NCI-H2227 treated with DMSO at 0.1 percent for 48 hours (cell line): ENCODE measurements around the gene LTBP2.

Experiments used
- DNase-seq: peaks from one replicate; lab custom pipeline; 2025; lab: John Stamatoyannopoulos, UW

Gene LTBP2

DNA sequence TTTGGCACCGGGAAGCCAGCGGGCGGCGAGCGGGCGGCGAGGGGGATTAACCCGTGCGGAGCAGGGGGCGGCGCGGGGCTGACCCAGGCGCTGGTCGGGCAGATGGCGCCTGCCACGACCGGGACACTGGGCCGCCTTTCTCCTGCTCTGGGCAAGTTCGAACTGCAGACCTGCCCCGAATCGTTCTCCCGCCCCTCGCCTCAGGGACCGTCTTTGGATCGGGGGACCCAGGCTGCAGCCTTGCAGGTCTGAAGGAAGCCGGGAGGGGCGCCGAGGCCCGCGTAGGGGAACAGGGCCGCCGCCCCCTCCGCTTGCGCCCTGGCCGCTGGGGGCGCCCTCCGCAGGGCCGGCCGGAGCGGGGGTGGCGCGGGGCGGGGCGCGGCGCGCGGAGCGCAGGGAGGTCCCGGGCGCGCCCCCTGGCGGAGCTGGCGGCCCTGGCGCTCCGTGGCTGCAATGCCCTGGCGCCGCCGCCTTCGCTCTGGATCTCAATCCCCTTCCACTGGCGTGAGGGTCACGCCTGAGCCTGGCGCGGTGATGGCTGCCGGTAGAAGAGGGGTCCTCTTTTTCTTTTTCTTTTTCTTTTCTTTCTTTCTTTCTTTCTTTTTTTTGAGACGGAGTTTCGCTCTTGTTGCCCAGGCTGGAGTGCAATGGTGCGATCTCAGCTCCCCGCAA is 449 bp upstream of the LTBP2 start:
- DNase-seq: peak; percentile 54

- DNase-seq: no peak
These were observed 979 bp downstream of the LTBP2 start for GRCh38 chr14:74610866-74611649.

DNA sequence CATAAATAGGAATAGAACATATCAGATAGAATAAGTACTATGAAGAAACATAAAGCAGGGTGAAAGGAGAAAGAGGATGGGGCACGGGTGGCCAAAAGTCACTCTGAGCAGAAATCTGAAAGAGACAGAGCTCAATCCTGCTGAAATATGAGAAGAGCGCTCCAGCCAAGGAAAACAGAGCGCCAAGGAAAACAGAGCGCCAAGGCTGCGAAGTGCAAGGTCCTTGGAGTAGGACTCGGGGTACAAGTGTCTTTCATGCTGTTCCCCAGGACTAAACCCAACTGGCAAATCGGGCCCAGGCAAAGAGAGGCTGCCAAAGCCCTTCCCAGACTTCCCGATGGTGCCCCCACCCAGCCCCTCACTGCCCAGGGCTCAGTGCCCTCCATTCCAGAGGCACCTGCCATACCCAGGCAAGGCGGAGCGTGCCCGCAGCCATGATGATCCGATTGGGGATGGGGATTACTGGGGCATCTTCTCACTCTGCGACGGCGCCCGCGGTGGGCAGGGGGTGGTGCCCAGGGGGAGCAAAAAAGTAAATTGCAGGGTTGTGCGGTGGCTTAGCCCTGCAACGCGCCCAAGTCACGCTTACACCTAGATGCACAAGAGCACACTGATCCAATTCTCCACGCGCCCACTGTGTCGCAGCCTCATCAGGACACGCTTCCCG is 1.7 kb downstream of the LTBP2 start:
- no peak for DNase-seq

- no peak for DNase-seq
These were observed 2.3 kb downstream of the LTBP2 start for GRCh38 chr14:74609721-74610120.

DNA sequence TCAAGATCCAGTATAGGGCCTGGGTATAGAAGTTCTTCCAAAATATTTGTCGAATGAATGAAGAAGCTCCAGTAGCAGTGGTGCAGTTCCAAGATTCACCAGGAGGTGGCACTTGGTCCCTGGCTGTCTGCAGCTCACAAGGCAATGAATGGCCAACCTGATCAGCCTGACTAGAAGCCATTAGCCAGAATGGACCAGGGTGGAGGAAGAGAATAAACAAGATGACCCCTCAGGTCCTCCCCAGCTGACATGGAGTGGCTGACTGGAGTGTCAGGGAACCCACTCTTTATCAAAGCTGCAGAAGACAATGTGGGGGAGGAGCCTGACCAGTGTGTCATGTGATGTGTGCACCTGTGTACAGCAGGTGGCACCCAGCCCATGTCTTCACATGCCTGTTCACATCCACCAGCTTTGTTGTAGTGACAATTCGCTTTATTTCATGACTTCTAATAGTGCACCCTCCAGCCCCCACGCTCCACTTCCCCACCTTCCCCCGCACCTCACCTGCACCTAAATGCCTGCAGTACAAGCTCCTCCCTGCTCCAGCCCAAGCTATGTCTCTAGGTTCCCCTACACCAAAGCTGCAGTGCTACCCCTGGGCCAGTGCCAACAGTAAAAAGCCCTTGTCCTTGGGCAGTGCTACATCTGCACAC is 3.0 kb downstream of the LTBP2 start:
- DNase-seq: peak; percentile 52

GRCh38 chr14:74606727-74607126 is 5.3 kb downstream of the LTBP2 start:
- no peak for DNase-seq

- DNase-seq: no peak
These were observed 6.4 kb downstream of the LTBP2 start for GRCh38 chr14:74605531-74606223.

GRCh38 chr14:74604911-74605310 is 7.1 kb downstream of the LTBP2 start:
- no peak for DNase-seq

GRCh38 chr14:74604157-74604556 is 7.9 kb downstream of the LTBP2 start:
- DNase-seq: no peak

DNA sequence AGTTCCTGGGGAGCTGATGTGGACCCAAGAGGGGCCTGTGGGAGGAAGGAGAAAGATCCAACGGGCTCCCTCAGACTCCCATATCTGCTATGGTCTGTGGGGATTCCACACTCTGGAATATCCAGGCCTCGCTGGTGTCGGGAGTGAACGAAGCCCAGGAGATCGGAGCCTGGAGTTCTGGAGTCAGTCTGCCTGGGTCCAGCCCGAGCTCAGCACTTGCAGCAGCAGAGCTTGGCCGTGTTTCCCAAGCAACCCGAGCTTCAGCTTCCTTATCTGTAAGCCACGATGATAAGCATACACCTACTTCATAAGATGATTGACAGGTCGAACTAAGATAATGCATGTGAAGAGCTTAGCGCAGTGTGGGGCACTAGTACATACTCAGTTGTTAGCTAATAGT is 10.1 kb downstream of the LTBP2 start:
- DNase-seq: no peak

- DNase-seq: no peak
These were observed 12.1 kb downstream of the LTBP2 start for GRCh38 chr14:74599946-74600345.

DNA sequence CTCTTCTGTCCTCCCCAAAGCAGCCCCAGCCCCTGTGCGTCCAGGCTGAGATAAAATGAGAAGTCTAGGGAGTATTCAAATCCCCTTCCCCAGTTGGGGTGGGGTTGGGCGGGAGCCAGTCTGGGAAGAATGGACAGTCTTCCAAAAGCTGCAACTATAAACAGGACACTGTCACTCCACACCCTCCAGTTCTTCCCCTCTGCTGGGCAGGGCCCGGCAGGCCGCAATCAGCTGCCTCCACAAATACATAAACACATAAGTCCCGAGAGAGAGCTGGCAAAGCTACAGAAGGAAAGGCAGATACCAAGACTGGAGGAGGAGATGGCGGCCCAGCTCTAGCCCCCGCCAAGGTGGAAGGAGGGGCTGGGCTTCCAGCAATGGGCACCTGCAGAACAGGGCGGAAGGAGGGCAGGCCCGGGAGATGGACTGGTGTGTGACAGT is 12.7 kb downstream of the LTBP2 start:
- no peak for DNase-seq

GRCh38 chr14:74596741-74597450 is 15.1 kb downstream of the LTBP2 start:
- DNase-seq: no peak

- no peak for DNase-seq
These were observed 16.9 kb downstream of the LTBP2 start for GRCh38 chr14:74595006-74595735.

- no peak for DNase-seq
These were observed 17.4 kb downstream of the LTBP2 start for GRCh38 chr14:74594606-74595005.

DNA sequence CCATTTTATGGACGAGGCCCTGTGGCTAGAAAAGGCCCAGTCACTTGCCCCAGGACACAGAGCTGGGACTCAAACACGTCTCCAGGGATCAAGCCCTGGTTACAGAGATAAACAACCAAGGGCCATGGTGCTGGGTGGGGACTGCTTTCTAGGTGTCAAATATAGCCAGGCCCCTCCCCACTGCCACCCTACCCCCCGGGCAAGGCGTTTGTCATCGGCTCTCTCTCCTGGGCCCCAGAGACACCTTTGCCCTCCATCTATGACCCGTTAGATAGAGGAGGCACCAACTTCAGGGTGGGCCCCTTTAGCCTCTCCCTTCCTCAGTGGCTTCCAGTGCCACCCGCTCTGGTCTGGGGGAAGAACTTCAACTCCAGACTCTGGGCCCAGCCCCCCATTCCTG is 18.0 kb downstream of the LTBP2 start:
- no peak for DNase-seq

DNA sequence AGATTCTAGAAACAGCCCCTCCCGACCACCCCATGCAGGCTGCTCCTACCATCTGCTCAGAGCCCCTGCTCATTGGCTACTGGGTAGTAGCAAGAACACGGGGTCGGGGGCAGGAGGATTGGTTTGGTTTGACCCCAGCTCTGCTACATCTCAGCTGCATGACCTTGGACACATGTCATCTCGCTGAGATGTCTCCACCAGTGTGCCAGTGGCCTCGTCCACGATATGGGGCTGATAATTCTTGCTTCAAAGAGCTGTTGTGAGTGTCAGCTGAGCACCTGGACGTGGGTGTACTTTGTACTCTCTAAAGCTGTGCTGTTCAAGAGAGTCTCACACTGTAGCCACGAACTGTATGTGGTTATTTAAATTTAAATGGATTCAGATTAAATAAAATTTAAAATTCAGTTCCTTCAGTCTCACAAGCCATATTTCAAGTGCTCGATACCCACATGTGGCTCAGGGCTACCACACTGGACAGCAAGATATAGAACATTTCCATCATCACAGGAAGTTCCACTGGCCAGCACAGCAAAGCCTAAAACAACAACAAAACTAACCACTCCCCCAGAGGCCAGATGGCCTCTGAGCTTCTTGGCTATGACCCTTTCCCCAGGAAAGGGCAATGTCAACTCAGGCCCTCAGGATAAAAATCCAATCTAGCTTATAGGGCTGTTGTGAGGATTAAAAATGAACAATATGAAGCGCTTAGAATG is 18.6 kb downstream of the LTBP2 start:
- no peak for DNase-seq

DNA sequence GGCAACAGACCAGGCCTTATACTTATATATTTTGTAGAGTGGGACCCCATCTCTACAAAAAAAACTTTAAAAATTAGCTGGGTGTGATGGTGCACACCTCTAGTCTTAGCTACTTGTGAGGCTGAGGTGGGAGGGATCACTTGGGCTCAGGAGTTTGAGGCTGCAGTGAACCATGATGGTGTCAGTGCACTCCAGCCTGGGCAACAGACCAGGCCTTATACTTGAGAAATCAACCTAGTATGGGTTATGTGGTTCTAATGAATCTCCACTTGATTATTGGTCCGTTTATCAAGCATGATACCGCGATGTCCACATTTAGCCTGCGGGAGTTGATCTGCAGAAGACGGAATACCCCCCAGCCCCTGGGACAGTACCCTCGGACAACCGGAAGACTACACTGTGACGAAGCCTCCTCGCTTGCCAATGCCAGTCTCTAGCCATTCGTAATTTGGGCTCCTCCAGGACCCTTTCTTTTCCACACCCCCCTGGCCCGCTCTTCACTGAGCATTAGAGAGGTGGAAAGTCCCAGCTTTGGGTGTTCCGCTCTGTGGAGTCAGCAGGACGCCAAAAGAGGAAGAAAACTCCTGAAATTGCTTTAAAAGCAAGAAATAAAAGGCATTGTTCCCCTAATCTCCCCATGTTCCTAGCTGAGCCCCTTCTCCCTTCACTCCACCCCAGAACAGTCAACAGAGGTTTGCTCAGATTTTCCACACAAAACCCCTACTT is 19.4 kb downstream of the LTBP2 start:
- no peak for DNase-seq

- DNase-seq: no peak
These were observed 20.1 kb downstream of the LTBP2 start for GRCh38 chr14:74591899-74592298.
